Epithelial cell of proximal tubule (primary cell): ENCODE data around the gene PTPRK. TPM values are rescaled to one million over a fixed set of nuclear protein-coding genes. Genes with fewer than 3 reads are reported as not detected.

ENCODE experiments used
- DNase-seq: peaks from one replicate; pipeline ENCODE4 v3.0.0-alpha.2; 2011; ENCODE audit warnings: low read depth
- H3K4me3 ChIP-seq: 2 replicates; pipeline ENCODE4 v1.5.1; 2011; ENCODE audit warnings: low read depth, mild to moderate bottlenecking, low read length
- total RNA-seq: library from RNA; depleted of rRNA; stranded (reverse); fragments of >200 nt; gene quantifications from 2 replicates; pipeline ENCODE4 v1.2.3, GENCODE V29; 2015
- TF ChIP-seq, protein P1 (sequence below): conservative IDR thresholded peaks from 2 replicates; pipeline ENCODE4 v1.5.1; 2012; ENCODE audit warnings: low read depth, mild to moderate bottlenecking, low read length

The PTPRK gene
- total RNA-seq, 1 donor from 2014 or later: 42.5 TPM

DNA sequence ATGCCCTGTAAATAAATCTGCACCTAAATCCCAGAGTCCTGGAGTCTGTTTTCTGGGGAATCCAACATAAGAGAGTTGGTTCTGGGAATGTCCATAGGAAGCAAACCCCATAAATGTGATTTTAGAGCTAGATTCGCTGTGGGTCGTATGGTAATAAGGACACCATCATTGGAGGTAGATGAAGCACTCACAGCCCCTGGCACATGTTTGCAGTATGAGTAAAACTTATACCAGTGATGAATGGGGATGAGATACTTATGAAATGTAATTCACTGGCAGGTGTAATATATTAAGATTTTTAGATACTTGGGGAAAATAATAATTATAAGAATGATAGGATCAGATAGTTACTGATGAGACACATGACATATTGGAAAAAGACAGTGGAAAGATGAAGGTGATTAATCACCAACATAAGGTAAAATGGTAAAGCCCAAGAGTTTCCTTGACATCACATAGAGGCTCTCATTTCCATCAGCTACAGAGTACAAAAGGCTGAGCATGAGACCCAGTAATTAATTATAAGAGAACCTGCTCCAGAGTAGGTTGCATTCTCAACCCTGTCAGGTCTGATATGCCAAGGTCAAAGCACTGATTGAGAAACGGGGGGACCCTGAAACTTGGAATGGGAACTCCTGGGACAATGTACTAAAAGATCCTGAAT is 574.8 kb downstream of the PTPRK start:
- TF ChIP-seq, protein P1, sequence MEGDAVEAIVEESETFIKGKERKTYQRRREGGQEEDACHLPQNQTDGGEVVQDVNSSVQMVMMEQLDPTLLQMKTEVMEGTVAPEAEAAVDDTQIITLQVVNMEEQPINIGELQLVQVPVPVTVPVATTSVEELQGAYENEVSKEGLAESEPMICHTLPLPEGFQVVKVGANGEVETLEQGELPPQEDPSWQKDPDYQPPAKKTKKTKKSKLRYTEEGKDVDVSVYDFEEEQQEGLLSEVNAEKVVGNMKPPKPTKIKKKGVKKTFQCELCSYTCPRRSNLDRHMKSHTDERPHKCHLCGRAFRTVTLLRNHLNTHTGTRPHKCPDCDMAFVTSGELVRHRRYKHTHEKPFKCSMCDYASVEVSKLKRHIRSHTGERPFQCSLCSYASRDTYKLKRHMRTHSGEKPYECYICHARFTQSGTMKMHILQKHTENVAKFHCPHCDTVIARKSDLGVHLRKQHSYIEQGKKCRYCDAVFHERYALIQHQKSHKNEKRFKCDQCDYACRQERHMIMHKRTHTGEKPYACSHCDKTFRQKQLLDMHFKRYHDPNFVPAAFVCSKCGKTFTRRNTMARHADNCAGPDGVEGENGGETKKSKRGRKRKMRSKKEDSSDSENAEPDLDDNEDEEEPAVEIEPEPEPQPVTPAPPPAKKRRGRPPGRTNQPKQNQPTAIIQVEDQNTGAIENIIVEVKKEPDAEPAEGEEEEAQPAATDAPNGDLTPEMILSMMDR: no peak
- H3K4me3 ChIP-seq: no peak overlapping the region
- no peak for DNase-seq

DNA sequence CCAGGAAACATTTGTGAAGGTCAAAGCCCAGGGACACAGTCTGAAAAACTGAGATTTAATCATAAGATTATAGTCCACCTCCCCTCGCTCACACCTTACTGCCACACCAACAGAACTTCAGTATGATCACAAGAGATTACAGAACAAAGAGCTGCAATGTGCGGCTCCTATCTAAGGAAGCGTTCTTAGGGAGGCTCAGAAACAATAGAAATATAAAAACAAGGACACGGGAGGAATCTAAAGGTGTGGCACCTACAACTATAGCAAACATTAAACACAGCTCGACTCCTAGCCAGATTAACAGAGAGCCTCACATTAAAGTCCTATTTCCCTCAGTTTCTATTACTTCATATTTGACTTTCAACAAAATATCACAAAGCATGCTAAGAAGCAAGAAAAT is 579.2 kb downstream of the PTPRK start:
- DNase-seq: no peak
- no peak overlapping the region for H3K4me3 ChIP-seq
- TF ChIP-seq, protein P1: no peak

DNA sequence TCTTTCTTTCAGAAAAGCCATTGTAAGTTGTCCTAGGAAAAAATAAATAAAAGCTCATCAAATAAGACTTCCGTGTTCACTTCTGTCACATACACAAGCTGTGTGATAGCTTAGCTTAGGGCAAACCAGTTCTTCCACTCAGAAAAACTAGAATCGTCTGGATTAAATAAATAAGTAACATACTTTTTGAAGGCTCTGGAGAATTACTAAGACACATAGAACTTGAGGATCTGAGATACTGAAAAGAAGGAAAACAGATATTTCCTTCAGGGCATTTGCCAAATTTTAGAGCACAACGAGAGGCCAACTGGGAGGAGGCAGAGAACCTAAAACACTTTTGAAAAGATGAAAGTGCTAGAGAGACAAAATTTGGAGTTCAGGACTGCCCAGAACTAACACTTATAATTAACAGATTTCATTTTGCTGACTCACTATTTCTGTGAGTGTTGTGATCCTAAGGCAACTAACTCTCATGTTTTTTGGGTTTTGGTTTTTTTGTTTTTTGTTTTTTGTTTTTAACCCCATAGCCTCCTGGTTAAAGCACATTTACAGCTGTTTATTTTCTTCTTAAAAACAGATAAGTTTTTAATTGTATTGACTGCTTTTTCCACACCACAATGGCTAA is 580.8 kb downstream of the PTPRK start:
- TF ChIP-seq, protein P1: no peak
- no peak overlapping the region for H3K4me3 ChIP-seq
- no peak for DNase-seq

DNA sequence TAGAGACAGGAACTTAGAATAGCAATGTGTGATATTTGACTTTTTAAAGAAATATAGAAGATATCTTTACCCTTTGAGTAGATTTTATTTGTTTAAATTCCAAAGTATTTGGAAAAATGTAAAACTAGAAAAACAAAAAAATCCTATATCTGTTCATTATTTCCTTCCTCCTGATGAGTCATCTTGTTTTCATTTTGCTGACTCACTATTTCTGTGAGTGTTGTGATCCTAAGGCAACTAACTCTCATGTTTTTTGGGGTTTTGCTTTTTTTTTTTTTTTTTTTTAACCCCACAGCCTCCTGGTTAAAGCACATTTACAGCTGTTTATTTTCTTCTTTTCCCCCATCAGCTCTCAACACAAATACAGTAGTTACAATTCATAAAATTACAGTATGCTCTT is 581.7 kb downstream of the PTPRK start:
- TF ChIP-seq, protein P1: no peak
- DNase-seq: no peak
- no peak overlapping the region for H3K4me3 ChIP-seq

DNA sequence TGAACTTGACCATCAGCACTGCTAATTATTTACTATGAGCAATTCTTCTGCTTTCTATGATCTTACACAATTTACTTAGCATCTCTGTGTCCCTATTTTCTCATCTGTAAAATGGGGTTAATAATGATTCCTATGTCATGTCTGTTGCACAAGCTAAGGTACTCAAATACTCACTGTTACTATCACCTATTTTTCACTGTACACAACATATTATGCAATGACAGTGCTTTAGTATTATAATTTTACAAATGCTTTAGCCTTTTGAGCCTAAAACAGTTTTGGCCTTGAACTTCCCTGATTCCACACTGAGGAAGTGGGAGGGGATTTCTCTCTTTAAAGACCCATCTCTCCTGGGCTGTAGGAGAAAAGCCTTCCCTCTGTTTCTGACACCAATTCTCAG is 582.7 kb downstream of the PTPRK start:
- no peak overlapping the region for H3K4me3 ChIP-seq
- TF ChIP-seq, protein P1: no peak
- no peak for DNase-seq

DNA sequence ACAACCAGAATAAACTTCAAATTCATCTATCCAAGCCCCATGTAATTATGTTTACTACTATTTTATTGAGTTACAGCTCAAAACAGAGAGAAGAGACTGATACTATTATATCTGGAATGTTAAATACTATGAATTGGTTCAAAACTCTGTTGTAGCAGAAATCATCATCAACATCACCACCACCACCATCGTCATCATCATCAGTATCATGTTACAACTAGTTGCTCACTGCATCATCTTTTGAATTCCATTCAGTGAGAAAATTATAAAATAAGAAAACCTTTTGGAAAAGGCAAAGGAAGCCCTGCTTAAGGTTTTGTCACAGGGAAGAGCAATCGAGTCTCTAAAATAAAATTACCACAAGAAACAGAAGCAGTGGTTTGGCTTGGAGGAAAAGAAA is 583.3 kb downstream of the PTPRK start:
- no peak for DNase-seq
- H3K4me3 ChIP-seq: no peak overlapping the region
- TF ChIP-seq, protein P1: no peak

DNA sequence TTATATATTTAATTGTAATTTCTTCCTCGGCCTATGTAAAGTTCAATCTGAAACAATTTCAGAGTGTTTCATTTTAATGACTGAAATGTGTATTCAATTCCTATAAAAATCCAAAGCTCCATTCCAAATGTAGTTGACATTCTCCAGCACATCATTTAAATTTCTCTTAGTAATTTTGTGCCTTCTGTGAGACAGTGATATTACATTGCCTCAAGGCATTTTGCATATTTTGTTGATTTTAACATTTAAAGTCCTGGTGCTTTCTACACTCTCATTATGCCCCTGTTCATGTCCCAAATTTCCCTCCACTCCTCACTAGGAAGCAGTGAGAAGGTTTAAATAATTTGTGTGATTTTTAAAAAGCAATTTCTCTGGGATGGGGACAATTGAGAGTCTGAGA is 585.4 kb downstream of the PTPRK start:
- no peak overlapping the region for H3K4me3 ChIP-seq
- TF ChIP-seq, protein P1: no peak
- no peak for DNase-seq
